SK-N-SH (cell line): ENCODE data around the gene CCSER1. TPM values are rescaled to one million over a fixed set of nuclear protein-coding genes. Genes with fewer than 3 reads are reported as not detected.

ENCODE experiments used
- CTCF ChIA-PET: fragments of 300-600, 350-600 bp; formaldehyde crosslinking; extraction: SDS; loops from one replicate; lab custom pipeline; 2021; lab: Yijun Ruan, JAX
- POLR2A ChIA-PET: fragments of 350-600 bp; sonication (Branson Sonifier 250); formaldehyde crosslinking; extraction: SDS; loops from one replicate; lab custom pipeline; 2020; ENCODE audit warnings: antibody characterized with exemption, inconsistent platforms; lab: Yijun Ruan, JAX
- DNase-seq: peaks from one replicate; pipeline ENCODE4 v3.0.0; 2012
- H2AFZ ChIP-seq: fragments of 200-600 bp; sonication (generic); 2 replicates; pipeline ENCODE4 v1.8.1; 2016; ENCODE audit warnings: antibody characterized with exemption, mild to moderate bottlenecking, low read depth
- H3F3A ChIP-seq: fragments of 200-600 bp; sonication (generic); replicated peaks from 2 replicates; pipeline ENCODE3; 2016; ENCODE audit warnings: antibody characterized with exemption, mild to moderate bottlenecking; ENCODE audit not compliant: insufficient read depth
- H3K27ac ChIP-seq, 2 experiments: fragments of 200-500 bp in 1 of 2; fragments of 200-600 bp in 1 of 2; sonication (Bioruptor generic) in 1 of 2; sonication (generic), shearing (Covaris generic) in 1 of 2; 2 replicates each; pipeline versions ENCODE4 v1.5.1 to v1.6.1; 2014 to 2016; ENCODE audit warnings: low read depth in 2 of 2, inconsistent platforms in 1 of 2, low read length in 1 of 2, mild to moderate bottlenecking in 1 of 2, mixed read lengths in 1 of 2
- H3K27me3 ChIP-seq: fragments of 200-600 bp; sonication (generic), shearing (Covaris generic); 2 replicates; pipeline ENCODE4 v1.6.1; 2016; ENCODE audit warnings: mixed run types; ENCODE audit not compliant: insufficient read depth
- H3K36me3 ChIP-seq, 2 experiments: fragments of 200-500 bp in 1 of 2; fragments of 200-600 bp in 1 of 2; sonication (Bioruptor generic) in 1 of 2; sonication (generic) in 1 of 2; replicated peaks in 1 of 2; 2 replicates each; pipeline versions ENCODE3 to v1.5.1; 2014 to 2016; ENCODE audit warnings: low read length in 1 of 2, mild to moderate bottlenecking in 1 of 2; ENCODE audit not compliant: insufficient read depth in 2 of 2, control insufficient read depth in 1 of 2
- H3K4me1 ChIP-seq, 2 experiments: fragments of 200-500 bp in 1 of 2; fragments of 200-600 bp in 1 of 2; sonication (Bioruptor generic) in 1 of 2; sonication (generic), shearing (Covaris generic) in 1 of 2; 2 replicates each; pipeline versions ENCODE4 v1.5.1 to v1.6.1; 2014 to 2016; ENCODE audit warnings: low read depth in 1 of 2, low read length in 1 of 2, mixed run types in 1 of 2; ENCODE audit not compliant: insufficient read depth in 2 of 2, control insufficient read depth in 1 of 2
- H3K4me2 ChIP-seq: fragments of 200-600 bp; sonication (generic), shearing (Covaris generic); 2 replicates; pipeline ENCODE4 v1.6.1; 2017; ENCODE audit warnings: mixed run types
- H3K4me3 ChIP-seq, 2 experiments: fragments of 200-500 bp in 1 of 2; fragments of 200-600 bp in 1 of 2; sonication (Bioruptor generic) in 1 of 2; sonication (generic), shearing (Covaris generic) in 1 of 2; 2 replicates each; pipeline versions ENCODE4 v1.5.1 to v1.8.1; 2014 to 2016; ENCODE audit warnings: low read depth in 2 of 2, inconsistent platforms in 1 of 2, low read length in 1 of 2, mild to moderate bottlenecking in 1 of 2, mixed read lengths in 1 of 2, moderate library complexity in 1 of 2
- H3K79me2 ChIP-seq: fragments of 200-600 bp; sonication (generic); 2 replicates; pipeline ENCODE4 v1.8.1; 2017; ENCODE audit warnings: mild to moderate bottlenecking; ENCODE audit not compliant: insufficient read depth
- H3K9ac ChIP-seq: fragments of 200-600 bp; sonication (generic); 2 replicates; pipeline ENCODE4 v1.6.1; 2017; ENCODE audit warnings: mixed run types
- H3K9me2 ChIP-seq: fragments of 200-600 bp; sonication (generic); 2 replicates; pipeline ENCODE4 v1.6.1; 2017; ENCODE audit warnings: mixed run types
- H3K9me3 ChIP-seq: fragments of 200-600 bp; sonication (generic); 2 replicates; pipeline ENCODE4 v1.6.1; 2017; ENCODE audit warnings: mixed run types, mild to moderate bottlenecking, moderate library complexity
- H4K20me1 ChIP-seq: fragments of 200-600 bp; sonication (generic); 2 replicates; pipeline ENCODE4 v1.6.1; 2017; ENCODE audit warnings: mild to moderate bottlenecking, mixed run types; ENCODE audit not compliant: insufficient read depth
- ELF1 ChIP-seq: IDR thresholded peaks from 2 replicates; pipeline ENCODE4 v1.4.0; 2012
- EP300 ChIP-seq, 2 experiments: IDR thresholded peaks; 2 replicates each; pipeline versions ENCODE4 v1.4.0 to v1.6.1; 2012; ENCODE audit warnings: borderline replicate concordance in 1 of 2, low read depth in 1 of 2, low read length in 1 of 2
- FOSL2 ChIP-seq: IDR thresholded peaks from 2 replicates; pipeline ENCODE4 v1.4.0; 2012; ENCODE audit warnings: low read depth, mild to moderate bottlenecking, moderate library complexity, borderline replicate concordance
- GABPA ChIP-seq: IDR thresholded peaks from 2 replicates; pipeline ENCODE4 v1.4.0; 2012; ENCODE audit warnings: low read depth, mild to moderate bottlenecking
- GATA2 ChIP-seq: sonication (generic); formaldehyde crosslinking; IDR thresholded peaks from 2 replicates; pipeline ENCODE4 v1.5.0; 2020; ENCODE audit warnings: mild to moderate bottlenecking, missing genetic modification reagents
- MEF2A ChIP-seq: IDR thresholded peaks from 2 replicates; pipeline ENCODE4 v1.4.0; 2012; ENCODE audit warnings: low read depth, borderline replicate concordance
- MXI1 ChIP-seq: IDR thresholded peaks from 2 replicates; pipeline ENCODE4 v1.6.1; 2012; ENCODE audit warnings: mild to moderate bottlenecking, low read depth, low read length, improper control_type of control experiment
- NRF1 ChIP-seq: IDR thresholded peaks from 2 replicates; pipeline ENCODE4 v1.6.1; 2012; ENCODE audit warnings: low read depth, mild to moderate bottlenecking, low read length
- RAD21 ChIP-seq: IDR thresholded peaks from 2 replicates; pipeline ENCODE4 v1.6.1; 2012; ENCODE audit warnings: mild to moderate bottlenecking, low read length
- SIN3A ChIP-seq: IDR thresholded peaks from 2 replicates; pipeline ENCODE4 v1.6.1; 2012; ENCODE audit warnings: low read depth, mild to moderate bottlenecking, low read length, moderate library complexity, borderline replicate concordance
- SMC3 ChIP-seq: IDR thresholded peaks from 2 replicates; pipeline ENCODE4 v1.6.1; 2012; ENCODE audit warnings: low read depth, low read length, improper control_type of control experiment
- TCF12 ChIP-seq: IDR thresholded peaks from 2 replicates; pipeline ENCODE4 v1.4.0; 2012
- TEAD4 ChIP-seq: IDR thresholded peaks from 2 replicates; pipeline ENCODE4 v1.4.0; 2012; ENCODE audit warnings: mild to moderate bottlenecking, borderline replicate concordance; ENCODE audit not compliant: insufficient read depth
- YY1 ChIP-seq: IDR thresholded peaks from 2 replicates; pipeline ENCODE4 v1.4.0; 2012; ENCODE audit warnings: low read depth, mild to moderate bottlenecking
- polyA plus RNA-seq, 3 experiments: library from polyadenylated mRNA; depleted of rRNA; stranded (reverse); fragments of >200 nt; gene quantifications; 2 replicates each; pipeline ENCODE4 v1.2.3, GENCODE V29; 2012
- TF ChIP-seq, protein P1 (sequence below): IDR thresholded peaks from 2 replicates; pipeline ENCODE4 v1.4.0; 2012; ENCODE audit warnings: low read depth
- TF ChIP-seq, protein P2 (sequence below): IDR thresholded peaks from 2 replicates; pipeline ENCODE4; 2012
- TF ChIP-seq, protein P3 (sequence below): fragments of 200-600 bp; sonication (generic); IDR thresholded peaks from 2 replicates; pipeline ENCODE4 v1.6.1; 2017; ENCODE audit warnings: antibody characterized with exemption, mild to moderate bottlenecking, moderate library complexity
- TF ChIP-seq, protein P4 (sequence below): fragments of 150-350 bp; IDR thresholded peaks from 2 replicates; pipeline ENCODE4 v1.6.1; 2016; ENCODE audit warnings: mild to moderate bottlenecking, low read depth, low read length
- TF ChIP-seq, protein P5 (sequence below): IDR thresholded peaks from 2 replicates; pipeline ENCODE4 v1.4.0; 2012; ENCODE audit warnings: low read depth, borderline replicate concordance
- TF ChIP-seq, protein P6 (sequence below): IDR thresholded peaks from 2 replicates; pipeline ENCODE4 v1.6.1; 2012; ENCODE audit warnings: mild to moderate bottlenecking, low read depth, low read length, moderate library complexity

CCSER1 gene
- polyA plus RNA-seq, 1 of the 3 experiments (the other 2 are of a cell fraction): 0.05 TPM

DNA sequence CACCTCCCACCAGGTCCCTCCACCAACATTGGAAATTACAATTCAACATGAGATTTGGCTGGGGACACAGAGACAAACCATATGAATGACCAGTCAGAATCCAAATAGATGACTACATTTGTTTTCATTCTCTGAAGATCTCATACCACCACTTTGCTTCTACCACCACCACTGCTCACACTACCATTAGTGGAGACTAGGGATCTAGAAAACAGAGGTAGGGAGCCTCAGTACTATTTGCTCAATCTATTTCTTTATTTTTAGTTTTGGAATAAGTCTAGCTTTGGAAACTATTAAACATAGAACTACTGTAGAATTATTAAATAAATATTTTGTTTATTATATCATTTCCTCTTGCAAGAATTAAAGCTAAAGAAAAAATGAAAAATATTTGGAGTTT lies 727.9 kb downstream of the CCSER1 start:
- POLR2A ChIA-PET: no interaction called here

More for the DNA sequence above, 727.9 kb downstream of the CCSER1 start:
- Histone ChIP-seq H3K36me3 (no peaks in the 10 kb centered on the region), H3K4me1 (peaks cover 0 to 13% of the 10 kb centered on the region in 2 experiments; a peak in 2 of 4 replicates), H3K4me2 (no peak overlapping the region), H3K9ac (no peak overlapping the region), H4K20me1 (no peaks in the 10 kb centered on the region), H3K27me3 (no peaks in the 10 kb centered on the region), H3K4me3 (no peak overlapping the region), H2AFZ (peak overlapping the region; percentile 45; the same call in 1 of the 2 replicates), H3K79me2 (no peaks in the 10 kb centered on the region), H3K27ac (peak overlapping the region in 1 of 2 experiments; percentile 75; a peak in 2 of 4 replicates), H3F3A (peaks cover 17% of the 10 kb centered on the region), H3K9me2 (no peaks in the 10 kb centered on the region; the same call in 1 of the 2 replicates), H3K9me3 (no peaks in the 10 kb centered on the region)
- CTCF ChIA-PET: no interaction called here
- no peak for DNase-seq
- TF ChIP-seq, protein P1, sequence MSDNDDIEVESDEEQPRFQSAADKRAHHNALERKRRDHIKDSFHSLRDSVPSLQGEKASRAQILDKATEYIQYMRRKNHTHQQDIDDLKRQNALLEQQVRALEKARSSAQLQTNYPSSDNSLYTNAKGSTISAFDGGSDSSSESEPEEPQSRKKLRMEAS: no peak
- TF ChIP-seq MEF2A (no peak), RAD21 (no peak), TCF12 (no peak), YY1 (no peak), EP300 (IDR thresholded peaks at IDR 0.05; ENCODE audit: borderline replicate concordance in 1 of 2, low read depth in 1 of 2, low read length in 1 of 2) (no peak), GATA2 (no peak), GABPA (no peak), MXI1 (no peak), SMC3 (no peak), SIN3A (no peak), NRF1 (no peak), TEAD4 (no peak), ELF1 (no peak), FOSL2 (no peak)
- TF ChIP-seq, protein P2, sequence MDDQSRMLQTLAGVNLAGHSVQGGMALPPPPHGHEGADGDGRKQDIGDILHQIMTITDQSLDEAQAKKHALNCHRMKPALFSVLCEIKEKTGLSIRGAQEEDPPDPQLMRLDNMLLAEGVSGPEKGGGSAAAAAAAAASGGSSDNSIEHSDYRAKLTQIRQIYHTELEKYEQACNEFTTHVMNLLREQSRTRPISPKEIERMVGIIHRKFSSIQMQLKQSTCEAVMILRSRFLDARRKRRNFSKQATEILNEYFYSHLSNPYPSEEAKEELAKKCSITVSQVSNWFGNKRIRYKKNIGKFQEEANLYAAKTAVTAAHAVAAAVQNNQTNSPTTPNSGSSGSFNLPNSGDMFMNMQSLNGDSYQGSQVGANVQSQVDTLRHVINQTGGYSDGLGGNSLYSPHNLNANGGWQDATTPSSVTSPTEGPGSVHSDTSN: no peak
- TF ChIP-seq, protein P3, sequence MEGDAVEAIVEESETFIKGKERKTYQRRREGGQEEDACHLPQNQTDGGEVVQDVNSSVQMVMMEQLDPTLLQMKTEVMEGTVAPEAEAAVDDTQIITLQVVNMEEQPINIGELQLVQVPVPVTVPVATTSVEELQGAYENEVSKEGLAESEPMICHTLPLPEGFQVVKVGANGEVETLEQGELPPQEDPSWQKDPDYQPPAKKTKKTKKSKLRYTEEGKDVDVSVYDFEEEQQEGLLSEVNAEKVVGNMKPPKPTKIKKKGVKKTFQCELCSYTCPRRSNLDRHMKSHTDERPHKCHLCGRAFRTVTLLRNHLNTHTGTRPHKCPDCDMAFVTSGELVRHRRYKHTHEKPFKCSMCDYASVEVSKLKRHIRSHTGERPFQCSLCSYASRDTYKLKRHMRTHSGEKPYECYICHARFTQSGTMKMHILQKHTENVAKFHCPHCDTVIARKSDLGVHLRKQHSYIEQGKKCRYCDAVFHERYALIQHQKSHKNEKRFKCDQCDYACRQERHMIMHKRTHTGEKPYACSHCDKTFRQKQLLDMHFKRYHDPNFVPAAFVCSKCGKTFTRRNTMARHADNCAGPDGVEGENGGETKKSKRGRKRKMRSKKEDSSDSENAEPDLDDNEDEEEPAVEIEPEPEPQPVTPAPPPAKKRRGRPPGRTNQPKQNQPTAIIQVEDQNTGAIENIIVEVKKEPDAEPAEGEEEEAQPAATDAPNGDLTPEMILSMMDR: no peak
- TF ChIP-seq, protein P4, sequence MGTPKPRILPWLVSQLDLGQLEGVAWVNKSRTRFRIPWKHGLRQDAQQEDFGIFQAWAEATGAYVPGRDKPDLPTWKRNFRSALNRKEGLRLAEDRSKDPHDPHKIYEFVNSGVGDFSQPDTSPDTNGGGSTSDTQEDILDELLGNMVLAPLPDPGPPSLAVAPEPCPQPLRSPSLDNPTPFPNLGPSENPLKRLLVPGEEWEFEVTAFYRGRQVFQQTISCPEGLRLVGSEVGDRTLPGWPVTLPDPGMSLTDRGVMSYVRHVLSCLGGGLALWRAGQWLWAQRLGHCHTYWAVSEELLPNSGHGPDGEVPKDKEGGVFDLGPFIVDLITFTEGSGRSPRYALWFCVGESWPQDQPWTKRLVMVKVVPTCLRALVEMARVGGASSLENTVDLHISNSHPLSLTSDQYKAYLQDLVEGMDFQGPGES: no peak
- TF ChIP-seq, protein P5, sequence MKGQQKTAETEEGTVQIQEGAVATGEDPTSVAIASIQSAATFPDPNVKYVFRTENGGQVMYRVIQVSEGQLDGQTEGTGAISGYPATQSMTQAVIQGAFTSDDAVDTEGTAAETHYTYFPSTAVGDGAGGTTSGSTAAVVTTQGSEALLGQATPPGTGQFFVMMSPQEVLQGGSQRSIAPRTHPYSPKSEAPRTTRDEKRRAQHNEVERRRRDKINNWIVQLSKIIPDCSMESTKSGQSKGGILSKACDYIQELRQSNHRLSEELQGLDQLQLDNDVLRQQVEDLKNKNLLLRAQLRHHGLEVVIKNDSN: no peak
- TF ChIP-seq, protein P6, sequence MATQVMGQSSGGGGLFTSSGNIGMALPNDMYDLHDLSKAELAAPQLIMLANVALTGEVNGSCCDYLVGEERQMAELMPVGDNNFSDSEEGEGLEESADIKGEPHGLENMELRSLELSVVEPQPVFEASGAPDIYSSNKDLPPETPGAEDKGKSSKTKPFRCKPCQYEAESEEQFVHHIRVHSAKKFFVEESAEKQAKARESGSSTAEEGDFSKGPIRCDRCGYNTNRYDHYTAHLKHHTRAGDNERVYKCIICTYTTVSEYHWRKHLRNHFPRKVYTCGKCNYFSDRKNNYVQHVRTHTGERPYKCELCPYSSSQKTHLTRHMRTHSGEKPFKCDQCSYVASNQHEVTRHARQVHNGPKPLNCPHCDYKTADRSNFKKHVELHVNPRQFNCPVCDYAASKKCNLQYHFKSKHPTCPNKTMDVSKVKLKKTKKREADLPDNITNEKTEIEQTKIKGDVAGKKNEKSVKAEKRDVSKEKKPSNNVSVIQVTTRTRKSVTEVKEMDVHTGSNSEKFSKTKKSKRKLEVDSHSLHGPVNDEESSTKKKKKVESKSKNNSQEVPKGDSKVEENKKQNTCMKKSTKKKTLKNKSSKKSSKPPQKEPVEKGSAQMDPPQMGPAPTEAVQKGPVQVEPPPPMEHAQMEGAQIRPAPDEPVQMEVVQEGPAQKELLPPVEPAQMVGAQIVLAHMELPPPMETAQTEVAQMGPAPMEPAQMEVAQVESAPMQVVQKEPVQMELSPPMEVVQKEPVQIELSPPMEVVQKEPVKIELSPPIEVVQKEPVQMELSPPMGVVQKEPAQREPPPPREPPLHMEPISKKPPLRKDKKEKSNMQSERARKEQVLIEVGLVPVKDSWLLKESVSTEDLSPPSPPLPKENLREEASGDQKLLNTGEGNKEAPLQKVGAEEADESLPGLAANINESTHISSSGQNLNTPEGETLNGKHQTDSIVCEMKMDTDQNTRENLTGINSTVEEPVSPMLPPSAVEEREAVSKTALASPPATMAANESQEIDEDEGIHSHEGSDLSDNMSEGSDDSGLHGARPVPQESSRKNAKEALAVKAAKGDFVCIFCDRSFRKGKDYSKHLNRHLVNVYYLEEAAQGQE: no peak
